ENCODE results near the gene DESI1. TPM values are rescaled to one million over a fixed set of nuclear protein-coding genes. Genes with fewer than 3 reads are reported as not detected.

The DESI1 gene
- polyA plus RNA-seq, 3 donors = 7.0 to 19.6 (median 16.8) TPM

Other genes starting within 250 kb of the DESI1 start
- 10 to 100 TPM in 2 of 3 donors, 1 to 10 TPM in 1; 9.9 to 19.0 (median 15.9) TPM for gene TEF, start 239.1 kb downstream of the DESI1 start, polyA plus RNA-seq
- 10 to 100 TPM; 18.4 to 48.0 (median 25.4) TPM for gene TOB2, start 174.2 kb downstream of the DESI1 start, polyA plus RNA-seq
- 10 to 100 TPM; 26.0 to 41.7 (median 36.8) TPM for gene PHF5A, start 152.4 kb downstream of the DESI1 start, polyA plus RNA-seq
- gene ACO2, start 151.9 kb downstream of the DESI1 start, polyA plus RNA-seq = 100 to 1,000 TPM in 1 of 3 donors, 10 to 100 TPM in 2; 61.9 to 197 (median 63.4) TPM
- gene POLR3H, start 76.6 kb downstream of the DESI1 start, polyA plus RNA-seq = 10 to 100 TPM; 10.4 to 56.0 (median 28.1) TPM
- gene CSDC2, start 60.0 kb downstream of the DESI1 start, polyA plus RNA-seq = 1 to 10 TPM in 2 of 3 donors, under 1 TPM in 1; 0.91 to 8.3 (median 5.1) TPM
- 100 to 1,000 TPM in 1 of 3 donors, 10 to 100 TPM in 2; 41.9 to 171 (median 68.4) TPM for gene PMM1, start 31.2 kb downstream of the DESI1 start, polyA plus RNA-seq
- gene XRCC6, start 252 bp upstream of the DESI1 start, polyA plus RNA-seq = 100 to 1,000 TPM in 2 of 3 donors, 10 to 100 TPM in 1; 82.5 to 158 (median 152) TPM
- 100 to 1,000 TPM in 2 of 3 donors, 10 to 100 TPM in 1; 78.2 to 139 (median 121) TPM for gene SNU13, start 67.8 kb upstream of the DESI1 start, polyA plus RNA-seq
- 1 to 10 TPM in 1 of 3 donors, under 1 TPM in 2; 0.34 to 1.6 (median 0.86) TPM for gene MEI1, start 78.5 kb upstream of the DESI1 start, polyA plus RNA-seq
- gene CCDC134, start 179.6 kb upstream of the DESI1 start, polyA plus RNA-seq = 1 to 10 TPM in 2 of 3 donors, under 1 TPM in 1; 0.79 to 2.9 (median 1.8) TPM
- 10 to 100 TPM; 20.8 to 40.6 (median 35.8) TPM for gene SREBF2, start 212.1 kb upstream of the DESI1 start, polyA plus RNA-seq